HG03060 (cell line): ENCODE measurements around the gene GADD45A.
"Not testable (repeated sequence)": the region's sequence is repeated elsewhere in the genome, so short reads cannot be mapped to it uniquely, and the experiment has no call there.

Source experiments
- ATAC-seq: cut with Tn5 transposase; IDR thresholded peaks from one replicate; pipeline ENCODE4 v1.9.1; 2021; ENCODE audit warnings: low read depth, moderate number of reproducible peaks; ENCODE audit not compliant: unreplicated experiment

The GADD45A gene

DNA sequence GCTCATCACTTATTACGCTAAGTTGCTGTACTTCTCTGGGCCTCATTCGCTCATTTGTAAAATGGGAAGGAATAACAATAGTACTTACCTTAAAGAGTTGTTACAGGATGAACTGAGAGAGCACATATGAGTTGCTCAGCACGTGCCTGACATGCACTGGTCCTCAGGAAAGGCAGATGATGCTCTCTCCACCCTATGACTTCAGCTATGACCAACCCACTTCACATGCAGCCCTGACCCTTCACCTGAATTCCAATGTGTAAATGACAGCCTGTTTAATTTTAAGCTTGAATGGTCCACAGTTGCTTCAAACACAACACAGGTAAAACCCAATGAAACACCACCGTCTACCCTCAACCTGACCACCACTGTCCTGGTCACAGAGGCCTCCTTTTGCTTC is 32.9 kb downstream of the GADD45A start:
- ATAC-seq, result no peak

DNA sequence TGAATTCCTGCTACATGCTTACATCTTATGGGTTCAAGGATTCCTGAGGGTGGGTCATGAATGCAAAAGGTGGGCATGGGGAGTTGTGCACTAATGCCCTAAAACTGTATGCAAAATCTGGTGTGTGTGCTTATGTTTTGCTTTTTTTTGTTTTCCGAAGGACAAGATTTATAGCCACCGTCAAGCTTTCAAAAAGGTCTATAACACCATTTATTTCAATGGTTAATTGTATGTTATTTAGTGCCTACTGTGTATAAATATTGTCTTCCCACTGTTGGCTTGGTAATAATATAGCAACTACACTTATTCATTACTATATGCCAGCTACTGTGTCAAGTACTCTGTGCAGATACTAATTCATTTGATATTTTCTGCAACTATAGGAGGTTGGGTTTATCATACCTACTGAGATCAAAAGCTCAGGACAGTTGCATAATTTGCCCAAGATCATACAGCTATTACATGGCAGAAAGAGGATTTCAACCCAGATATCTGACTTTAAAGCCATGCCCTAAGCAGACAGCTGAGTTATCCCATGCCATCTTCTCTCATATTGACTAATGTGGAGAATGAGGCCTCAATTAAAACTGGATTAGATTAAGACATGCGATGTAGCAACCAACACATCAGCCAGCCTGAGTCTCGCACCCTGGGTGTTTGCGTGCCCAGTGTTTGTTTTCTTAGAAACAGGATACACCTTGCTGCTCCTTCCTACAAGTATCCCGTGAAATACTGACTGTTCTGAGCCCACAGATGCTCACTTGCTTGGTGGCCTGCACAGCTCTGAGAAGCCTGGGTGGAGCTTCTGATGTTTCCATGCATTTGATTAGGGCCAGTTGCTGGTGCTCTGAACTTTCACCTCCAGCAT is 34.6 kb downstream of the GADD45A start:
- ATAC-seq, result no peak

- ATAC-seq, result no peak
Measured at GRCh38 chr1:67721112-67721511, 36.1 kb downstream of the GADD45A start.

DNA sequence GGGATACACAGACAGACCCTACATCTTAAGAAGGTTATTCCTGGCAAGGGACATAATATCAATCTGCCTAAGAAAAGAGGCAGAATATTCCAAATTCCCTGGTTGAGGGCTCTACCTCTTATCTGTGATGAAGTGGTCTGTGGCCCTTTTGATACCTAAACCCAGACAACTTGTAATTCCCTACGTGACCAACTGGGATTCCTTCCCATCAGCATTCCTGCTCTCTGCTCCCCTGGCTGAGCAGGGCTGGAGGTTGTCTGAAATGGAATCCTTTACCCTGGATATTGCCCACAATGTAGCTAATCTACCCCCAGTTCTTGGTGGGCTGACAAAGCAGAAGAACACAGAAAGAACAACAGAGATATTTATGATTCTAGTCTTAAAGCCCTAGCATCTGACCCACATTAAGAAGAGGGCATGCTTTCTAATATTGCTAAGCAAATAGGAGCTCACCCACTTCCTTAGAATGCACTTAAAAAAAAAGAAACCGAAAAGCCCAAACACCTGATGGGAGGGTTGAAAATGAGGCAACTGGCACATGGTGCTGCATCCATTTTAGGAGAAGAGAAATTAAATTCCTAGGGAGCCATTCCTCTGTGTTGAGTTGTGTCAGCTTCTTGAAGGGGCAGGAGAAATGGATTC is 36.8 kb downstream of the GADD45A start:
- ATAC-seq, result no peak

DNA sequence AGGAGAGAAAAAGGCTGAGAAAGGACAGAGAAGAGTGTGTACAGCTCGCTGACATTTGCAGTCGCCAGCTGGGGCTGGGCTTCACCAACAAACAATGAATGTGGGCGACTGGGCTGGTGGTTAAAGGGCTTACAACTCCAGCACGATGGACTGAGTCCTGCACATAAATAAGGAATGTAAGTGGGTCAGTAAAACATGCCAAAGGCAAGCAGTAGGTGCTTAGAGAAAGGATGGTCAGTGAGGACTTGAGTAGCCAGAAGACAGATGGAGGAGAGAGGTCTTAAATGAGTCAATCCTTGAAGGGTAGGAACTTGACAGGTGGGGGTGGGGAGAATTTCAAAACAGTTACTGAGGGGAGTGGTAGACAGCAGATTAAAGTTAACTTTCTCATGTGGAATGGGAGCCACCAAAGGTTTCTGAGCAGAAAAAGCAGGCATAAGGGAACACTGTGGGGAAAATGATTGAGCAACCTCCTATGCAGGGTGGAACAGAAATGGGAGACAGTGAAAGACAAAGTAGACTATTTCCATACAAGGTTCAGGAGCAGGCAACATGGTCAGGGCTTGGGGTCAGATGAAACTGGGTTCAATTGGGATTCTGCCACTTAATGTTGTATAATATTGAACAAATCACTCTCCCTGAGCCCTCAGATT is 37.4 kb downstream of the GADD45A start:
- no peak for ATAC-seq

GRCh38 chr1:67723126-67723525 is 38.1 kb downstream of the GADD45A start:
- no peak for ATAC-seq

DNA sequence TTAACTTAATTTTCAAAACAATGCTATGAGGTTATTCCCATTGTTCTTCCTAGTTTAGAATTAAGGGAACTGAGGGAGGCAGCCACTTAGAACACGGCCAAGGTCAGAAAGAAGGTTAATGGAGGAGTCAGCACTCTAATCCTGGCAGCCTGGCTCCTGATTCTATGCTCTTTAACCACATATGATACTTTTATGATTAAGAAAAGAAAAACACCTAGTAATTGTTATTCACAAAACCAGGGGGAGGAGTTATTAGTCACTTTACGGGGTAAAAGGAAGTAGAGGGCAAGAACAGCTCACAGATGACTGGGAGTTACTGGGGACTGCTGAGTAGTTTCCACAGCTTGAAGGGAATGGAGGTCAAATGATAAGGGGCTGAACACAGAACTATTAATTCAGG is 38.6 kb downstream of the GADD45A start:
- ATAC-seq, result peak; percentile 47

DNA sequence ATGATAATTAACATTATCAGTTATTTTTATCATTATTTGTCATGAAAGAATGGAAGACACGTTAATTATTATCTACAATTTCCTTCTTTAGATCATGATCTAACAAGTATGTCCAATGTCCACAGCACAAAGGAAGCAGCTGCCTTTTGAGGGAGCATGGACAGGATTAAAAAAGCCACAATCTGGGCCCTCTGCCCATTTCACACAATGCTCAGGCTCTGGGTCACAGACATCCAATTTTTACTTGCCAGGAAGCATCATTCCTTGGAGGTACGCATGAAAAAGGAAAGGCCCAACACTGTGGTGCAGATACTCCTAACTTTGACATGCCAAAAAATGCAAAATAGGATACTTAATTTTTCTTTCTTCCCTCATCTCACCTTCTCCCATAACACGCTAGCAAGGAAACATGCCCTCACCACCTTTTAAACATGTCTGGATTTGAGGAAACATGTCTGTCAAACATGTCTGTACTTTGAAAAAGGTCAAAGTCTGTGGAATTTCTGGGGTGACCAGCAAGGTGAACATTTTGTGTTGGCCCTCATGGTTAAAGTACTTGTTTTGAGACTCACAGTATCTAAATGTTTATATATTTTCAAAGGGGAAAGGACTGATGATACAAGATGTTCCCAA is 40.0 kb downstream of the GADD45A start:
- ATAC-seq, result no peak

GRCh38 chr1:67726224-67726623 is 41.2 kb downstream of the GADD45A start:
- no peak for ATAC-seq

DNA sequence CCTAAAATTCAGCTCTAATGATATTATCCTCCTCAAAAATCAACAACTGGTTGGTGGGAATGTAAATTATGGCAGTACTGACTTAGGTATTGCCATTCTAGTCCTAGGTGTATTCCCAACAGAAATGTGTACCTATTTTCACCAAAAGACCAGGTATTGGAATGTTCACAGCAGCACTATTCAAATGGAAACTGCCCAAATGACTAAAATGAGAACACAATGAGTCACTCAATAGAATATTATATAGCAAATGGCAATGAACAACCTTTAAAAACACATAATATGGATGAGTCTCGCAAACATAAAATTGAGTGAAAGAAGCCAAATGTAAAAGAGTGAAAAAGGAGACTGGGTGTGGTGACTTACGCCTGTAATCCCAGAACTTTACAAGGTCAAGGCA is 44.9 kb downstream of the GADD45A start:
- ATAC-seq, result no peak

DNA sequence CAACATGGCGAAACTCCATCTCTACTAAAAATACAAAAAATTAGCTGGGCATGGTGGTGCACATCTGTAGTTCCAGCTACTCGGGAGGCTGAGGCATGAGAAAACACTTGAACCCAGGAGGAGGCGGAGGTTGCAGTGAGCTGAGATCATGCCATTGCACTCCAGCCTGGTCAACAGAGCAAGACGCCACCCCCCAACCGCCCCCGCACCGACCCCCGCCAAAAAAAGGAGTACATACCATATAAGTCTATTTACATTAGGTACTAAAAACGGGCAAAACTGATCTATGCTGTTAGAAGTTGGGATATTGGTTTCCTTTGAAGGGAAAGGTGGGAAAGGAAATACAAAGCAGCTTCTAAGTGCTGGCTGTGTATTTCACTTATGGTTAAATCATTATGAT is 45.3 kb downstream of the GADD45A start:
- not testable (repeated sequence) for ATAC-seq

DNA sequence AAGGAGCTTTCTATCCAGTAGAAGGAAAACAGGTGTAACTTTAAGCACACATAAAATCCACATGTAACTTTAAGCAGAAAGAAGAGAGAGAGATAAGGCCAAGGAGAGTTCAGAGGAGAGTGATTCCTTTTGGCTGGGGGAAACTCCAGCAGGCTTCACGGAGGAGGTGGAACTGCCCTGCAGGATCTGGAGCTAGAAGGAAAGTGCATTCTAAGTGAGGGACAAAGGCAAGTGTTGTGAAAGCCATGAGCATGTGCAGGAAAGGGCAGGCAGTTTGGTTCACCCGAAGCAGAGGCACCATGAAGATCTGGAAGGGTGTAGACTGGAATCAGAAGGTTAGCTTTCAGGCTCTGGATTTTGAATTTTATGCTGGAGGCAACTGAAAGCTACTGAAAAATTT is 46.3 kb downstream of the GADD45A start:
- ATAC-seq, result no peak

GRCh38 chr1:67732750-67733151 is 47.8 kb downstream of the GADD45A start:
- ATAC-seq, result peak; percentile 33

- no peak for ATAC-seq
Measured at GRCh38 chr1:67733681-67734322, 48.8 kb downstream of the GADD45A start.

- ATAC-seq, result no peak
Measured at GRCh38 chr1:67734323-67734690, 49.3 kb downstream of the GADD45A start.

- ATAC-seq, result no peak
Measured at GRCh38 chr1:67735206-67735605, 50.2 kb downstream of the GADD45A start.

- ATAC-seq, result peak; percentile 84
Measured at GRCh38 chr1:67735806-67736627, 51.0 kb downstream of the GADD45A start.

DNA sequence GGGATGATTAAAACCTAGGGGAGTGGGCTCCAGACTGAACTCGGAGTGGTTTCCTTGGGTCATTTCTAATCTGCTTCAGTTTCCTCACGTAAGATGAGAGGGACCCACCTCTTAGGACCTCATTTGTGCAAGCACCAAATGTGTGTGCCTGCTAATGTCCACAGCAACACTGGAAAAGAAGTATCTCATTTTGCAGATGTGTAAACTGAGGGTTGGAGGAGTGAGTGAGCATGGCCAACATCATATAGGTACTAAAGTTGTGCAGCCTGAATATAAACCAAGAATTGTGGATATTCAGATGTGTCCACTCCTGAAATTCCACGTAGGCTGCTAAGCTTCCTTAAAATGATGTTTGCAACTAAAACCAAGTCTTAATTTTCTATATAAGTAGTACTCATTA is 51.7 kb downstream of the GADD45A start:
- ATAC-seq, result no peak

DNA sequence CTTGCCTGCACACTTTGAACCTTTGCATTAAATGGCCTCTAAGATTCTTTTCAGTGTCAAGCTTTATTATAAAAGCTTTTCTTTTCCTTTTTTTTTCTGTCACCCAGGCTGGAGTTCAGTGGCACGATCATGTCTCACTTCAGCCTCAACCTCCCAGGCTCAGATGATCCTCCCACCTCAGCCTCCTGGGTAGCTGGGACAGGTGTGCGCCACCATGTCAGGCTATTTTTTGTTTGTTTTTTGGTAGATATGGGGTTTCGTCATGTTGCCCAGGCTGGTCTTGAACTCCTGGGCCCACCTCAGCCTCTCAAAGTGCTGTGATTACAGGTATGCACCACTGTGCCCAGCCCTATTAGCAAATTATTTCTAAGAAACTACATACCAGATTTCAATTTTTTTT is 52.9 kb downstream of the GADD45A start:
- no peak for ATAC-seq
